ENCODE data around the gene TFB1M.

The TFB1M gene

GRCh38 chr6:155311583-155311982 is 2.7 kb downstream of the TFB1M start:
- no peak for TF ChIP-seq CTCF (IDR thresholded peaks at IDR 0.05; ENCODE audit: low read length, missing control alignments)
- H3K4me3 ChIP-seq (replicated peaks; ENCODE audit: low read depth, low read length): no peak overlapping the region
- DNase-seq (ENCODE audit: low read depth): no peak

- no peak for DNase-seq (ENCODE audit: low read depth)
Measured at GRCh38 chr6:155311086-155311485, 3.2 kb downstream of the TFB1M start.

GRCh38 chr6:155310596-155310995 is 3.7 kb downstream of the TFB1M start:
- peak; percentile 27 for DNase-seq (ENCODE audit: low read depth)
- no peak for TF ChIP-seq CTCF (IDR thresholded peaks at IDR 0.05; ENCODE audit: low read length, missing control alignments)
- no peak overlapping the region for H3K4me3 ChIP-seq (replicated peaks; ENCODE audit: low read depth, low read length)

More at GRCh38 chr6:155311086-155311485, 3.2 kb downstream of the TFB1M start:
- H3K4me3 ChIP-seq (replicated peaks; ENCODE audit: low read depth, low read length): no peak overlapping the region
- TF ChIP-seq CTCF (IDR thresholded peaks at IDR 0.05; ENCODE audit: low read length, missing control alignments): no peak

- TF ChIP-seq CTCF (IDR thresholded peaks at IDR 0.05; ENCODE audit: low read length, missing control alignments): no peak
- H3K4me3 ChIP-seq (replicated peaks; ENCODE audit: low read depth, low read length): no peak overlapping the region
- DNase-seq (ENCODE audit: low read depth): no peak
Measured at GRCh38 chr6:155309150-155309549, 5.1 kb downstream of the TFB1M start.

GRCh38 chr6:155306958-155307357 is 7.3 kb downstream of the TFB1M start:
- no peak overlapping the region for H3K4me3 ChIP-seq (replicated peaks; ENCODE audit: low read depth, low read length)
- no peak for TF ChIP-seq CTCF (IDR thresholded peaks at IDR 0.05; ENCODE audit: low read length, missing control alignments)
- DNase-seq (ENCODE audit: low read depth): no peak

- no peak overlapping the region for H3K4me3 ChIP-seq (replicated peaks; ENCODE audit: low read depth, low read length)
- TF ChIP-seq CTCF (IDR thresholded peaks at IDR 0.05; ENCODE audit: low read length, missing control alignments): no peak
- peak; percentile 65 for DNase-seq (ENCODE audit: low read depth)
Measured at GRCh38 chr6:155303361-155303870, 10.9 kb downstream of the TFB1M start.

- peak; percentile 28 for DNase-seq (ENCODE audit: low read depth)
- H3K4me3 ChIP-seq (replicated peaks; ENCODE audit: low read depth, low read length): no peak overlapping the region
- no peak for TF ChIP-seq CTCF (IDR thresholded peaks at IDR 0.05; ENCODE audit: low read length, missing control alignments)
Measured at GRCh38 chr6:155301867-155302266, 12.4 kb downstream of the TFB1M start.

Measured in fibroblast of pulmonary artery (primary cell).